OCI-LY3 (cell line): ENCODE results near the gene CP.

ENCODE experiments used
- H2AFZ ChIP-seq: fragments of 200-600, 300-600 bp; shearing (Covaris generic); 2 replicates; pipeline ENCODE4 v1.6.0; 2014; ENCODE audit warnings: antibody characterized with exemption, low read depth, low read length
- H3K27ac ChIP-seq: fragments of 200-600, 300-600 bp; sonication (generic); 2 replicates; pipeline ENCODE4 v1.5.1; 2014; ENCODE audit warnings: mild to moderate bottlenecking, low read length, moderate library complexity, mixed read lengths
- H3K27me3 ChIP-seq: fragments of 200-600, 300-600 bp; sonication (generic); 2 replicates; pipeline ENCODE4 v1.6.1; 2014; ENCODE audit warnings: low read depth, low read length, mixed read lengths
- H3K36me3 ChIP-seq: fragments of 200-600, 300-600 bp; sonication (generic); replicated peaks from 2 replicates; pipeline ENCODE3; 2014; ENCODE audit warnings: low read depth, low read length, mixed read lengths
- H3K4me1 ChIP-seq: fragments of 300-600, 200-600 bp; sonication (generic); 2 replicates; pipeline ENCODE4 v1.6.1; 2014; ENCODE audit warnings: low read length, mixed read lengths
- H3K4me2 ChIP-seq: fragments of 200-600, 300-600 bp; sonication (generic); 2 replicates; pipeline ENCODE4 v1.6.1; 2014; ENCODE audit warnings: low read length, mixed read lengths
- H3K4me3 ChIP-seq: fragments of 300-600, 200-600 bp; sonication (generic); 2 replicates; pipeline ENCODE4 v1.5.1; 2014; ENCODE audit warnings: antibody characterized with exemption, mild to moderate bottlenecking, low read length, moderate library complexity
- H3K79me2 ChIP-seq: fragments of 300-600, 200-600 bp; shearing (Covaris generic); 2 replicates; pipeline ENCODE4 v1.6.1; 2014; ENCODE audit warnings: mild to moderate bottlenecking, low read length, mixed read lengths
- H3K9ac ChIP-seq: fragments of 300-600, 200-600 bp; shearing (Covaris generic); 2 replicates; pipeline ENCODE4 v1.6.0; 2014; ENCODE audit warnings: mild to moderate bottlenecking, low read length, moderate library complexity
- H3K9me3 ChIP-seq: fragments of 200-600, 300-600 bp; shearing (Covaris generic); 2 replicates; pipeline ENCODE4 v1.6.1; 2014; ENCODE audit warnings: low read length, mixed read lengths; ENCODE audit not compliant: insufficient read depth
- H4K20me1 ChIP-seq: fragments of 200-600, 300-600 bp; sonication (generic); 2 replicates; pipeline ENCODE4 v1.6.1; 2016; ENCODE audit warnings: low read length, mixed read lengths; ENCODE audit not compliant: insufficient read depth
- EZH2phosphoT487 ChIP-seq: fragments of 200-600 bp; shearing (Covaris generic); IDR thresholded peaks from 2 replicates; pipeline ENCODE4 v1.6.1; 2018; ENCODE audit warnings: antibody characterized with exemption, mixed run types, low read depth
- TF ChIP-seq, protein P1 (sequence below): fragments of 200-600, 300-600 bp; sonication (generic); IDR thresholded peaks from 2 replicates; pipeline ENCODE4 v1.5.1; 2014; ENCODE audit warnings: antibody characterized with exemption, low read length, low read depth

Gene CP

DNA sequence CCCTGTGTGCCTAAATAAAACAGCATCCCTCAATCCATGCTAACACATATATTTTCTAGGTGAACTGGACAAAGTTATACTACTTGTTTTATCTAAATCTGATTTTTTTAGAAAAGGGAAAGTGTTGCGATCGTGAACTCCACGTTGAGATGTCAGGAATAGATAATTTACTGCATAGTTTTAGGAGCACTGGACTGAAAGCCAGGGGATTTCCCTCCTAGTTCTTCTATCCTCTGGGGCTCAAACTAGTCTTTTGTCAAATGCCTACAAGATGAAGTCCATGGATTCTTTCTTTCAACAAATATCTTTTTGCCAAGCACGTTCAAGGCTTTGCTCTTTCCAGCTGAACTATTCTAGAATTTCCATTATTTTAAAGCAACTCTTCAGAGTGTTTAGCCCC lies 92.8 kb downstream of the CP start:
- H3K4me3 ChIP-seq = peak overlapping the region; percentile 93
- H3K9me3 ChIP-seq = no peaks in the 10 kb centered on the region
- H3K9ac ChIP-seq = peak overlapping the region; percentile 82
- peaks cover 4% of the 10 kb centered on the region for H3K27me3 ChIP-seq
- no peak overlapping the region for H3K27ac ChIP-seq
- peak overlapping the region; percentile 93 for H3K4me2 ChIP-seq
- peaks cover 22% of the 10 kb centered on the region for H3K4me1 ChIP-seq
- TF ChIP-seq, protein P1, sequence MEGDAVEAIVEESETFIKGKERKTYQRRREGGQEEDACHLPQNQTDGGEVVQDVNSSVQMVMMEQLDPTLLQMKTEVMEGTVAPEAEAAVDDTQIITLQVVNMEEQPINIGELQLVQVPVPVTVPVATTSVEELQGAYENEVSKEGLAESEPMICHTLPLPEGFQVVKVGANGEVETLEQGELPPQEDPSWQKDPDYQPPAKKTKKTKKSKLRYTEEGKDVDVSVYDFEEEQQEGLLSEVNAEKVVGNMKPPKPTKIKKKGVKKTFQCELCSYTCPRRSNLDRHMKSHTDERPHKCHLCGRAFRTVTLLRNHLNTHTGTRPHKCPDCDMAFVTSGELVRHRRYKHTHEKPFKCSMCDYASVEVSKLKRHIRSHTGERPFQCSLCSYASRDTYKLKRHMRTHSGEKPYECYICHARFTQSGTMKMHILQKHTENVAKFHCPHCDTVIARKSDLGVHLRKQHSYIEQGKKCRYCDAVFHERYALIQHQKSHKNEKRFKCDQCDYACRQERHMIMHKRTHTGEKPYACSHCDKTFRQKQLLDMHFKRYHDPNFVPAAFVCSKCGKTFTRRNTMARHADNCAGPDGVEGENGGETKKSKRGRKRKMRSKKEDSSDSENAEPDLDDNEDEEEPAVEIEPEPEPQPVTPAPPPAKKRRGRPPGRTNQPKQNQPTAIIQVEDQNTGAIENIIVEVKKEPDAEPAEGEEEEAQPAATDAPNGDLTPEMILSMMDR = no peak
- no peak for TF ChIP-seq EZH2phosphoT487
- H4K20me1 ChIP-seq = no peaks in the 10 kb centered on the region
- no peaks in the 10 kb centered on the region for H3K36me3 ChIP-seq
- peaks cover 12% of the 10 kb centered on the region for H3K79me2 ChIP-seq
- H2AFZ ChIP-seq = peak overlapping the region; percentile 80

DNA sequence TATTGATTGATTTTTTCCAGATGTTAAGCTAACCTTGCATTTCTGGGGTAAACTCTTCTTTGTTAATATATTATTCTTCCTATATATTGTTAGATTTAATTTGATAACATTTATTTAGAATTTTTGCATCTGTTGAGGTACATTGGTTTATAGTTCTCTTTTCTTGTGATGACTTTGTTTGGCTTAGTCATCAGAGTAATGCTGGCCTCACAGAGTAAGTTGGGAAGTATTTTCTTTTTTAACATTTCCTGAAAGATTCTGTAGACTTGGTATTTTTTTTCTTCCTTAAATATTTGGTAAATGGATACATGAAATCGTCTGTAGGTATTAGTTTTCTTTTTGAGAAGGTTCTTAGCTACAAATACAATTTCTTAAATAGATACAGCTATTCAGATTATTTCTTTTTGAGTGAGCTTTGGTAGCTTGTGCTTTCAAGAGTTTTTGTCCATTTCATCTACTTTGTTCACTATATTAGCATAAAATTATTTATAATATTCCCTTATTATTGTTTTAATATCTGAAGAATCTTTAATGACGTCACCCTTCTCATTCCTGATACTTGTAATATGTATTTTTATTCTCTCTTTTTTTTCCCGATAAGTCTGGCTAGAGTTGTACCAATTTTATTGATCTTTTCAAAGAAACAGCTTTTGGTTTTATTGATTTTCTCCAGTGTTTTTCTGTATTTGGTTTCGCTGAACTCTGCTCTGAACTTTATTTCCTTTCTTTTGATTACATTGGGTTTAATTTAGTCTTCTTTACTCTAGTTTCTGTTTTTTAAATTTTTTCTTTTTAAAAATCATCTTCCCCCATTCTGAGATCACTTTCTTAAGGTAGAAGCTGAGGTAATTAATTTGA lies 98.7 kb downstream of the CP start:
- Histone ChIP-seq H3K27me3 (peaks cover 1% of the 10 kb centered on the region), H3K79me2 (no peaks in the 10 kb centered on the region), H4K20me1 (no peaks in the 10 kb centered on the region), H3K36me3 (no peaks in the 10 kb centered on the region), H3K4me3 (no peak overlapping the region), H3K9ac (no peak overlapping the region), H3K4me2 (no peak overlapping the region), H3K27ac (no peak overlapping the region), H2AFZ (no peak overlapping the region), H3K4me1 (no peaks in the 10 kb centered on the region; the same call in 1 of the 2 replicates), H3K9me3 (no peaks in the 10 kb centered on the region)
- TF ChIP-seq, protein P1 = no peak
- TF ChIP-seq EZH2phosphoT487 = no peak
